ENCODE data around the gene PDF.
"Not testable (repeated sequence)": the region's sequence is repeated elsewhere in the genome, so short reads cannot be mapped to it uniquely, and the experiment has no call there.

The PDF gene

GRCh38 chr16:69307856-69308255, 22.5 kb downstream of the PDF start:
- in situ Hi-C loops (cut with HindIII; ENCODE audit: low pct_unique_long_range_greater_than_20kb, low sequenced_read_pairs) = no loop called here
- no peak for DNase-seq (ENCODE audit: low read depth in 1 of 2, low spot score in 1 of 2)
- no peak for TF ChIP-seq JUND (IDR thresholded peaks at IDR 0.05; ENCODE audit: low read depth)

GRCh38 chr16:69307091-69307490, 23.3 kb downstream of the PDF start:
- in situ Hi-C loops (cut with HindIII; ENCODE audit: low pct_unique_long_range_greater_than_20kb, low sequenced_read_pairs) = no loop called here
- DNase-seq (ENCODE audit: low read depth in 1 of 2, low spot score in 1 of 2) = no peak
- no peak for TF ChIP-seq JUND (IDR thresholded peaks at IDR 0.05; ENCODE audit: low read depth)

GRCh38 chr16:69306031-69306430, 24.4 kb downstream of the PDF start:
- no peak for TF ChIP-seq JUND (IDR thresholded peaks at IDR 0.05; ENCODE audit: low read depth)
- in situ Hi-C loops (cut with HindIII; ENCODE audit: low pct_unique_long_range_greater_than_20kb, low sequenced_read_pairs) = no loop called here
- no peak for DNase-seq (ENCODE audit: low read depth in 1 of 2, low spot score in 1 of 2)

- TF ChIP-seq JUND (IDR thresholded peaks at IDR 0.05; ENCODE audit: low read depth) = no peak
- in situ Hi-C loops (cut with HindIII; ENCODE audit: low pct_unique_long_range_greater_than_20kb, low sequenced_read_pairs) = no loop called here
- no peak for DNase-seq (ENCODE audit: low read depth in 1 of 2, low spot score in 1 of 2)
These were observed 28.1 kb downstream of the PDF start for GRCh38 chr16:69302301-69302700.

- no peak for DNase-seq (ENCODE audit: low read depth in 1 of 2, low spot score in 1 of 2)
- no peak for TF ChIP-seq JUND (IDR thresholded peaks at IDR 0.05; ENCODE audit: low read depth)
These were observed 28.5 kb downstream of the PDF start for GRCh38 chr16:69301861-69302260.

GRCh38 chr16:69301187-69301586, 29.2 kb downstream of the PDF start:
- in situ Hi-C loops (cut with HindIII; ENCODE audit: low pct_unique_long_range_greater_than_20kb, low sequenced_read_pairs) = no loop called here
- no peak for DNase-seq (ENCODE audit: low read depth in 1 of 2, low spot score in 1 of 2)
- no peak for TF ChIP-seq JUND (IDR thresholded peaks at IDR 0.05; ENCODE audit: low read depth)

More at GRCh38 chr16:69301861-69302260, 28.5 kb downstream of the PDF start:
- in situ Hi-C loops (cut with HindIII; ENCODE audit: low pct_unique_long_range_greater_than_20kb, low sequenced_read_pairs) = no loop called here

GRCh38 chr16:69298261-69298660, 32.1 kb downstream of the PDF start:
- no peak for DNase-seq (ENCODE audit: low read depth in 1 of 2, low spot score in 1 of 2)
- in situ Hi-C loops (cut with HindIII; ENCODE audit: low pct_unique_long_range_greater_than_20kb, low sequenced_read_pairs) = no loop called here
- TF ChIP-seq JUND (IDR thresholded peaks at IDR 0.05; ENCODE audit: low read depth) = no peak

- in situ Hi-C loops (cut with HindIII; ENCODE audit: low pct_unique_long_range_greater_than_20kb, low sequenced_read_pairs); DNase-seq (ENCODE audit: low read depth in 1 of 2, low spot score in 1 of 2): not testable (repeated sequence)
These were observed 33.6 kb downstream of the PDF start for GRCh38 chr16:69296771-69297170.

- TF ChIP-seq JUND (IDR thresholded peaks at IDR 0.05; ENCODE audit: low read depth) = no peak
- no peak for DNase-seq (ENCODE audit: low read depth in 1 of 2, low spot score in 1 of 2)
- in situ Hi-C loops (cut with HindIII; ENCODE audit: low pct_unique_long_range_greater_than_20kb, low sequenced_read_pairs) = no loop called here
These were observed 36.3 kb downstream of the PDF start for GRCh38 chr16:69294051-69294450.

- in situ Hi-C loops (cut with HindIII; ENCODE audit: low pct_unique_long_range_greater_than_20kb, low sequenced_read_pairs) = no loop called here
- TF ChIP-seq JUND (IDR thresholded peaks at IDR 0.05; ENCODE audit: low read depth) = no peak
- DNase-seq (ENCODE audit: low read depth in 1 of 2, low spot score in 1 of 2) = no peak
These were observed 37.0 kb downstream of the PDF start for GRCh38 chr16:69293401-69293800.

- DNase-seq (ENCODE audit: low read depth in 1 of 2, low spot score in 1 of 2); in situ Hi-C loops (cut with HindIII; ENCODE audit: low pct_unique_long_range_greater_than_20kb, low sequenced_read_pairs): not testable (repeated sequence)
These were observed 38.7 kb downstream of the PDF start for GRCh38 chr16:69291657-69292056.

GRCh38 chr16:69286941-69287713, 43.3 kb downstream of the PDF start:
- no peak for TF ChIP-seq JUND (IDR thresholded peaks at IDR 0.05; ENCODE audit: low read depth)
- peak; percentile 32 to 77 for DNase-seq (ENCODE audit: low read depth in 1 of 2, low spot score in 1 of 2)
- in situ Hi-C loops (cut with HindIII; ENCODE audit: low pct_unique_long_range_greater_than_20kb, low sequenced_read_pairs) = no loop called here

- in situ Hi-C loops (cut with HindIII; ENCODE audit: low pct_unique_long_range_greater_than_20kb, low sequenced_read_pairs) = no loop called here
- TF ChIP-seq JUND (IDR thresholded peaks at IDR 0.05; ENCODE audit: low read depth) = no peak
- no peak for DNase-seq (ENCODE audit: low read depth in 1 of 2, low spot score in 1 of 2)
These were observed 45.1 kb downstream of the PDF start for GRCh38 chr16:69285240-69285639.

- TF ChIP-seq JUND (IDR thresholded peaks at IDR 0.05; ENCODE audit: low read depth) = no peak
- DNase-seq (ENCODE audit: low read depth in 1 of 2, low spot score in 1 of 2) = no peak
- in situ Hi-C loops (cut with HindIII; ENCODE audit: low pct_unique_long_range_greater_than_20kb, low sequenced_read_pairs) = no loop called here
These were observed 46.5 kb downstream of the PDF start for GRCh38 chr16:69283851-69284250.

All from T47D (cell line).